Stomach (tissue), 9 donors: ENCODE data around the gene SLC26A9. TPM values are rescaled to one million over a fixed set of nuclear protein-coding genes. Genes with fewer than 3 reads are reported as not detected.

Source experiments
- DNase-seq, 2 donors: peaks; one replicate each; pipeline versions ENCODE4 v3.0.0 to v3.0.0-alpha.2; 2013 to 2019
- H3K27ac ChIP-seq, 5 donors: fragments of 200-600 bp in 4 of 5; sonication (generic) in 4 of 5; one replicate each; pipeline ENCODE4 v1.5.1; 2013 to 2019; ENCODE audit warnings: mild to moderate bottlenecking in 1 of 5, moderate library complexity in 1 of 5
- H3K27me3 ChIP-seq, 3 donors: fragments of 200-600 bp; sonication (generic); one replicate each; pipeline ENCODE4 v1.5.1; 2017 to 2019; ENCODE audit warnings: mixed run types in 1 of 3
- H3K36me3 ChIP-seq, 4 donors: fragments of 200-600 bp; sonication (generic); 1 replicate in 3 of 4; 2 replicates in 1 of 4; pipeline ENCODE4 v1.5.1; 2016 to 2019
- H3K4me1 ChIP-seq, 4 donors: fragments of 200-600 bp; sonication (generic); one replicate each; pipeline ENCODE4 v1.5.1; 2016 to 2019
- H3K4me3 ChIP-seq, 4 donors: fragments of 200-600 bp; sonication (generic) in 3 of 4; one replicate each; pipeline ENCODE4 v1.5.1; 2016 to 2019; ENCODE audit warnings: mild to moderate bottlenecking in 1 of 4
- H3K9me3 ChIP-seq, 4 donors: fragments of 200-600 bp; sonication (generic); one replicate each; pipeline ENCODE4 v1.5.1; 2016 to 2019
- CTCF ChIP-seq, 7 experiments: fragments of 450-650 bp in 4 of 7; fragments of 200-600 bp in 3 of 7; sonication (generic) in 3 of 7; IDR thresholded peaks; one replicate each; pipeline ENCODE4 v1.5.1; 2016 to 2019; ENCODE audit warnings: antibody characterized with exemption in 7 of 7, control low read depth in 2 of 7, mild to moderate bottlenecking in 1 of 7
- EP300 ChIP-seq: sonication (generic); formaldehyde crosslinking; IDR thresholded peaks from one replicate; pipeline ENCODE4 v1.6.1; 2017; ENCODE audit warnings: antibody characterized with exemption
- POLR2A ChIP-seq, 4 donors: fragments of 450-650 bp; IDR thresholded peaks; one replicate each; pipeline ENCODE4 v1.6.1; 2016; ENCODE audit warnings: antibody characterized with exemption in 4 of 4, control low read depth in 2 of 4, mild to moderate bottlenecking in 1 of 4, moderate library complexity in 1 of 4
- POLR2AphosphoS5 ChIP-seq, 3 donors: sonication (generic); formaldehyde crosslinking; IDR thresholded peaks; one replicate each; pipeline ENCODE4 v1.6.1; 2016; ENCODE audit warnings: antibody characterized with exemption in 3 of 3
- WGBS, 5 donors: extraction: QIAGEN DNeasy Blood & Tissue Kit in 3 of 5; methylation state at CpG; one replicate each; pipeline versions ENCODE4 v1.1.5 to v1.1.7; 2013 to 2018; 5-methylcytosine and 5-hydroxymethylcytosine counted together
- intact Hi-C: fragments of 100-400 bp; cut with DNase I; formaldehyde crosslinking; loops from one replicate; pipeline ENCODE4 v1.15.1; 2023; ENCODE audit warnings: low total_unique reads
- polyA plus RNA-seq, 3 donors: library from polyadenylated mRNA; stranded (reverse); fragments of 200-250 nt; gene quantifications; one replicate each; pipeline ENCODE4 v1.2.3, GENCODE V29; 2013
- total RNA-seq, 5 donors: library from RNA; depleted of rRNA; stranded (reverse); fragments of >200 nt; gene quantifications; one replicate each; pipeline versions ENCODE4 v1.1.0 to v1.2.3, GENCODE V29; 2014 to 2016
- donor health status: healthy with polysubstance abuse.
- donor health status: Bipolar disorder and iron deficiency.
- donor health status: healthy.

Gene SLC26A9
- total and polyA plus RNA-seq, 8 donors: 7.9 to 63.0 (median 30.0) TPM; not detected in 1

GRCh38 chr1:205972081-205972480 is 28.8 kb upstream of the SLC26A9 start:
- intact Hi-C loops: loop anchor here (10.0 kb wide), 1 partner anchor 177 kb away; no protein-coding TSS in a partner anchor
- Histone ChIP-seq H3K27me3 (no peaks in the 10 kb centered on the region), H3K36me3 (no peaks in the 10 kb centered on the region), H3K4me1 (peaks cover 0 to 24% (median 12%) of the 10 kb centered on the region in 4 donors), H3K27ac (peak overlapping the region in 1 of 5 donors; percentile 23), H3K4me3 (no peak overlapping the region), H3K9me3 (no peaks in the 10 kb centered on the region)
- TF ChIP-seq EP300 (no peak), POLR2A (IDR thresholded peaks at IDR 0.05) (no peak), CTCF (IDR thresholded peaks at IDR 0.05) (no peak), POLR2AphosphoS5 (IDR thresholded peaks at IDR 0.05) (no peak)
- 76 to 85% (median 80%) methylated on average over 4 of the region's 4 CpGs for WGBS, 5 donors
- no peak for DNase-seq

GRCh38 chr1:205971082-205971481 is 27.8 kb upstream of the SLC26A9 start:
- intact Hi-C loops: loop anchor here (10.0 kb wide), 1 partner anchor 176 kb away; no protein-coding TSS in a partner anchor
- Histone ChIP-seq H3K27me3 (no peaks in the 10 kb centered on the region), H3K36me3 (no peaks in the 10 kb centered on the region), H3K27ac (peak overlapping the region in 3 of 5 donors; percentile 14 to 23 (median 20)), H3K9me3 (no peaks in the 10 kb centered on the region), H3K4me3 (no peak overlapping the region), H3K4me1 (peaks cover 0 to 14% (median 8%) of the 10 kb centered on the region in 4 donors)
- no peak for TF ChIP-seq CTCF (IDR thresholded peaks at IDR 0.05)
- TF ChIP-seq POLR2AphosphoS5 (IDR thresholded peaks at IDR 0.05): no peak
- TF ChIP-seq EP300: no peak
- no peak for TF ChIP-seq POLR2A (IDR thresholded peaks at IDR 0.05)
- no peak for DNase-seq
- WGBS, 5 donors: 50 to 70% (median 58%) methylated on average over 4 of the region's 4 CpGs

- H3K9me3 ChIP-seq: no peaks in the 10 kb centered on the region
- H3K4me3 ChIP-seq: no peak overlapping the region
- WGBS, 5 donors: 7 to 22% (median 14%) methylated on average over 1 of the region's 1 CpG
- H3K27ac ChIP-seq: peak overlapping the region in 3 of 5 donors; percentile 14 to 23 (median 20)
- H3K27me3 ChIP-seq: peaks cover 0 to 2% (median 0%) of the 10 kb centered on the region in 3 donors
- TF ChIP-seq POLR2A (IDR thresholded peaks at IDR 0.05) (no peak), CTCF (IDR thresholded peaks at IDR 0.05) (no peak), POLR2AphosphoS5 (IDR thresholded peaks at IDR 0.05) (no peak), EP300 (no peak)
- no peaks in the 10 kb centered on the region for H3K36me3 ChIP-seq
- DNase-seq: no peak
- peaks cover 0 to 8% (median 3%) of the 10 kb centered on the region in 4 donors for H3K4me1 ChIP-seq
- intact Hi-C loops: loop anchor here (10.0 kb wide), 1 partner anchor 176 kb away; no protein-coding TSS in a partner anchor
Observed at GRCh38 chr1:205970486-205970885, 27.2 kb upstream of the SLC26A9 start.

GRCh38 chr1:205969229-205969628 is 26.0 kb upstream of the SLC26A9 start:
- 84 to 91% (median 86%) methylated on average over 8 of the region's 8 CpGs for WGBS, 5 donors
- H3K27me3 ChIP-seq: peaks cover 0 to 7% (median 0%) of the 10 kb centered on the region in 3 donors
- H3K4me1 ChIP-seq: peaks cover 0 to 4% (median 0%) of the 10 kb centered on the region in 4 donors
- intact Hi-C loops: no loop called here
- no peaks in the 10 kb centered on the region for H3K9me3 ChIP-seq
- no peak for DNase-seq
- no peak overlapping the region for H3K27ac ChIP-seq
- TF ChIP-seq POLR2A (IDR thresholded peaks at IDR 0.05) (no peak), EP300 (no peak), POLR2AphosphoS5 (IDR thresholded peaks at IDR 0.05) (no peak), CTCF (IDR thresholded peaks at IDR 0.05) (no peak)
- H3K4me3 ChIP-seq: no peak overlapping the region
- no peaks in the 10 kb centered on the region for H3K36me3 ChIP-seq
